Measurements from ENCODE around the gene PGAM2.

The PGAM2 gene

DNA sequence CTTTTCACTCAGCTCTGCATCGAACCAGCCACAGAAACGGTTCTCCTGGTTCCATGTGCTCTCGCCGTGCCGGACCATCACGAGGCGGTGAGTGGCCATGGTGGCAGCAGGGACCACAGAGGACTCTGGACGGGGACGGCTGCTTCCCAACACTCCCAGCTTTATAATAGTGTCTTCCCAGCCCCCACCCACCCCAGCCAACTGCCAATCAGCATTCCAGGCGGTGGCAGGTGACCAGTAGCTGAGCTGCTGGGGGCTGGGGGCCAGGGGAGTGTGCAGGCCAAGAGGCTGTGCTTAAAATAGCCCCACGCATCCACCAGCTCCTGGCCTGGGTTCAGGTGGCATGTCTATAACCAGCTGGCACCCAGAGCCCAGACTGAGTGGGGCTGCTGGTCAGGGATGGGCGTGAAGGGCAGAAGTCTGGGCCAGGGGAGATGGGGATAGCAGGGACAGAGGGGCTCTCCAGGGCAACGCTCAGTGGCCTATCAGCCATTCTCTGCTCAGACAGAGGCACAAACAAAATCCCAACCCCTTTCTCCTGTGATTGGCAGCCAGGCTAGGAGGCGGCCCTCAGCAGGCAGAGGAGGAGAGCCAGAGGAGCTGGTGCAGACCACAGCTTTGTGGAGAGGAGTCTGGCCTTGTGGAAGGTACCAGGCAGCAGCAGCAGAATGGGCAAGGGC is at the start of gene PGAM2:
Gene PGAM2 (minus strand): TSS at position 137 of the 680 bp plus-strand sequence. CDS start 38 bp downstream, at position 99.
- no peak for TF ChIP-seq CTCF (IDR thresholded peaks at IDR 0.05)

DNA sequence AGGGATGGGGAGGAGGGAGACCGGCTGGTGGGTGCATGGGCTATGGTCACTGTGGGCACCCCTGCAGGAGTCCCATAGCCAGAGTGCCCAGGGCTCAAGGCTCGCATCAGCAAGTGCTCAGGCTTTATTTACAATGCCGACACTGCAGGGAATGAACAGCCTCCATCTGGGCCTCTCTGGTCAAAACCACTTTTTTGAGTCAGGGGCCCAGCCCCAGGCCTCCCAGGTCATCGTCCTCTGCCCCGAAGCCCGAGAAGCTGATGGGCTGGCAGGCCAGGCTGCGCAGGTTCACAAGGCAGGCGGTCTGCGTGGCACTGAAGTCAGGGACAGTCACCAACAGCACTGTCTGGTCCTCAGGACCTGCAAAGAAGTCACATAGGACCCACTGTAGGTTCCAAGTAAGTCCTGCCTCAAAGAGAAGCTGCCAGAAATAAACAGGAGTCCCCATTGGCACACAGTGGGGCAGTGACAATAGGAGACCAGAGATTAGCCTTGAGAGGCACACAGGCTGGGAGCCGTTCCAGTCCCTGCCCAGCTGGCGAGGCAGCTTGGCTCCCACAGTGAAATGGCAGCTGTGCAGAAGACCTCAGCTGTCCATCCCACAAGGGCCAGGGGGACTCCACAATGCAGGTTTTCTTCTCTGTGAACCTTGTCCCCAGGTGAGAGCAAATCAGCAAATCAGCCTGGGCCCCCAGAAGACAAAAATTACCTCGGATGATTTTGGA is 49.4 kb upstream of the PGAM2 start:
- TF ChIP-seq CTCF (IDR thresholded peaks at IDR 0.05), result no peak

DNA sequence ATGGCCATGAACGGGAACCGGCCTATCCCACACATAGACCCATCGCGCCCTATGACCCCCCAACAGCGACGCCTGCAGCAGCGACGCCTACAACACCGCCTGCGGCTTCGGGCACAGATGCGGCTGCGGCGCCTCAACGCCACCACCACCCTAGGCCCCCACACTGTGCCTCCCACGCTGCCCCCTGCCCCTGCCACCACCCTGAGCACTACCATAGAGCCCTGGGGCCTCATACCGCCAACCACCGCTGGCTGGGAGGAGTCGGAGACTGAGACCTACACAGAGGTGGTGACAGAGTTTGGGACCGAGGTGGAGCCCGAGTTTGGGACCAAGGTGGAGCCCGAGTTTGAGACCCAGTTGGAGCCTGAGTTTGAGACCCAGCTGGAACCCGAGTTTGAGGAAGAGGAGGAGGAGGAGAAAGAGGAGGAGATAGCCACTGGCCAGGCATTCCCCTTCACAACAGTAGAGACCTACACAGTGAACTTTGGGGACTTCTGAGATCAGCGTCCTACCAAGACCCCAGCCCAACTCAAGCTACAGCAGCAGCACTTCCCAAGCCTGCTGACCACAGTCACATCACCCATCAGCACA is 48.5 kb upstream of the PGAM2 start:
- TF ChIP-seq CTCF (IDR thresholded peaks at IDR 0.05), result no peak

- TF ChIP-seq CTCF (IDR thresholded peaks at IDR 0.05), result no peak
Measured at GRCh38 chr7:44112997-44113763, 47.8 kb upstream of the PGAM2 start.

GRCh38 chr7:44112231-44112996 is 47.0 kb upstream of the PGAM2 start:
- no peak for TF ChIP-seq CTCF (IDR thresholded peaks at IDR 0.05)

GRCh38 chr7:44111761-44112160 is 46.4 kb upstream of the PGAM2 start:
- no peak for TF ChIP-seq CTCF (IDR thresholded peaks at IDR 0.05)

Measured in LNCAP (cell line).